Keratinocyte (primary cell): ENCODE data around the gene TSHZ2. TPM values are rescaled to one million over a fixed set of nuclear protein-coding genes. Genes with fewer than 3 reads are reported as not detected.

Experiments
- DNase-seq: peaks from one replicate; pipeline ENCODE4 v3.0.0-alpha.2; 2011; ENCODE audit warnings: low read depth, missing footprints, low spot score
- FAIRE-seq: peaks from 2 replicates; lab custom pipeline; 2011; peaks lifted over from hg19 to GRCh38; lab: Jason Lieb, UNC
- H2AFZ ChIP-seq: 2 replicates; pipeline ENCODE4 v1.6.0; 2012; ENCODE audit warnings: low read length, control low read depth, inconsistent platforms; ENCODE audit not compliant: control insufficient read depth
- H3K27ac ChIP-seq: 2 replicates; pipeline ENCODE4 v1.5.1; 2011; ENCODE audit warnings: low read length; ENCODE audit not compliant: control insufficient read depth, insufficient read depth
- H3K27me3 ChIP-seq: 3 replicates; pipeline ENCODE4 v1.6.0; 2011; ENCODE audit warnings: low read length; ENCODE audit not compliant: control insufficient read depth, insufficient read depth; ENCODE audit errors: extremely low read depth
- H3K36me3 ChIP-seq, 2 experiments: 2 replicates in 1 of 2; 3 replicates in 1 of 2; pipeline ENCODE4 v1.5.1; 2011; ENCODE audit warnings: low read length in 2 of 2, mild to moderate bottlenecking in 1 of 2; ENCODE audit not compliant: control insufficient read depth in 2 of 2, insufficient read depth in 2 of 2; ENCODE audit errors: extremely low read depth in 1 of 2
- H3K4me1 ChIP-seq: 3 replicates; pipeline ENCODE4 v1.5.1; 2011; ENCODE audit warnings: low read length; ENCODE audit not compliant: control insufficient read depth, insufficient read depth; ENCODE audit errors: extremely low read depth
- H3K4me2 ChIP-seq: 3 replicates; pipeline ENCODE4 v1.6.0; 2011; ENCODE audit warnings: low read depth, low read length; ENCODE audit not compliant: control insufficient read depth, insufficient read depth; ENCODE audit errors: extremely low read depth
- H3K4me3 ChIP-seq, 3 experiments: fragments of 200-600 bp in 1 of 3; sonication (generic) in 1 of 3; 2 replicates in 2 of 3; 3 replicates in 1 of 3; pipeline ENCODE4 v1.5.1; 2011 to 2016; ENCODE audit warnings: low read length in 3 of 3, mild to moderate bottlenecking in 3 of 3, control low read depth in 2 of 3, inconsistent platforms in 1 of 3, low read depth in 1 of 3, mixed read lengths in 1 of 3, mixed run types in 1 of 3, moderate library complexity in 1 of 3; ENCODE audit not compliant: control insufficient read depth in 2 of 3, insufficient read depth in 2 of 3; ENCODE audit errors: extremely low read depth in 1 of 3
- H3K79me2 ChIP-seq: 2 replicates; pipeline ENCODE4 v1.6.0; 2012; ENCODE audit warnings: low read length; ENCODE audit not compliant: control insufficient read depth, insufficient read depth
- H3K9ac ChIP-seq: 3 replicates; pipeline ENCODE4 v1.6.0; 2011; ENCODE audit warnings: low read length; ENCODE audit not compliant: control insufficient read depth, insufficient read depth; ENCODE audit errors: extremely low read depth
- H3K9me1 ChIP-seq: 3 replicates; pipeline ENCODE4 v1.6.0; 2011; ENCODE audit warnings: low read length; ENCODE audit not compliant: control insufficient read depth, insufficient read depth; ENCODE audit errors: extremely low read depth
- H3K9me3 ChIP-seq: 2 replicates; pipeline ENCODE4 v1.5.1; 2012; ENCODE audit warnings: low read depth, low read length; ENCODE audit not compliant: control insufficient read depth
- H4K20me1 ChIP-seq: 3 replicates; pipeline ENCODE4 v1.6.0; 2011; ENCODE audit warnings: low read length; ENCODE audit not compliant: control insufficient read depth, insufficient read depth; ENCODE audit errors: extremely low read depth
- CTCF ChIP-seq, 3 experiments: IDR thresholded peaks in 1 of 3; conservative IDR thresholded peaks in 1 of 3; optimal IDR thresholded peaks in 1 of 3; 2 replicates in 2 of 3; 3 replicates in 1 of 3; pipeline versions ENCODE3 to v1.5.1; 2011; ENCODE audit warnings: low read length in 3 of 3, mild to moderate bottlenecking in 3 of 3, moderate library complexity in 2 of 3, control low read depth in 1 of 3, inconsistent platforms in 1 of 3; ENCODE audit not compliant: insufficient read depth in 2 of 3; ENCODE audit errors: extremely low read depth in 1 of 3
- EZH2 ChIP-seq: IDR thresholded peaks from one replicate; pipeline ENCODE4 v1.6.1; 2012; ENCODE audit warnings: inconsistent platforms, mild to moderate bottlenecking, low read length, moderate library complexity
- dilution Hi-C: fragments of 300-500 bp; cut with MboI; formaldehyde crosslinking; loops from one replicate; pipeline ENCODE4 v1.7.0; 2020; ENCODE audit warnings: low sequenced_read_pairs; ENCODE audit not compliant: extremely low pct_ligation_motif_present
- polyA plus RNA-seq, 5 experiments: library from polyadenylated mRNA; depleted of rRNA in 3 of 5; stranded (reverse) in 3 of 5; stranded (forward) in 1 of 5; unstranded in 1 of 5; fragments of >200 nt; gene quantifications; 1 replicate in 1 of 5; 2 replicates in 3 of 5; 3 replicates in 1 of 5; pipeline versions ENCODE4 v1.2.1 to v1.2.3, GENCODE V29; 2011 to 2012; ENCODE audit warnings: missing spikeins in 2 of 5, low read depth in 1 of 5, low replicate concordance in 1 of 5

The TSHZ2 gene
- polyA plus RNA-seq, 1 donor (not counting 4 experiments of a cell fraction or from before 2014, with no cell fraction given), result 1.1 TPM

DNA sequence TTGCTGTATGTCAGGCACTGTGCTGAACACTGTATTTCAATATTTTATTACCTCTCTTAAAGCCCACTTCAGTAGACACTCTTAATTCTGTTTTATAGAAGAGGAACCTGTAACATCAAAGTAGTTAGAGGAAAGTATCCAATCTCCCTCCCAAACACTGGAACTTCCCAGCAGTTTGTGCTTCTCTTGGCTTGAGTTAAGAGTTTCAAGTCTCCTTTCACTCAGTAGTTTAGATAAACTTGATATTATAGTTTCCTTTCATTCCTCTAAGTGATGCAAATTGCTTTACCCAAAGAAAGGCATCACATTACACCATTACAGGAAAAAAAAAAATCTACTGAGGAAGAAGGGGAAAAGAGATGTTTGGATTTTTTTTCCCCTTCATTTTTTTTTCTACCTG, 164.3 kb downstream of the TSHZ2 start:
- Histone ChIP-seq H4K20me1 (no peaks in the 10 kb centered on the region), H3K9me1 (no peaks in the 10 kb centered on the region), H3K79me2 (no peaks in the 10 kb centered on the region), H3K36me3 (no peaks in the 10 kb centered on the region), H3K4me2 (no peak overlapping the region), H3K4me3 (no peak overlapping the region), H3K9ac (no peak overlapping the region), H3K27me3 (no peaks in the 10 kb centered on the region), H3K27ac (no peak overlapping the region), H2AFZ (no peak overlapping the region), H3K4me1 (no peaks in the 10 kb centered on the region), H3K9me3 (no peaks in the 10 kb centered on the region)
- FAIRE-seq (no peak), DNase-seq (no peak)
- TF ChIP-seq CTCF (optimal IDR thresholded peaks at IDR 0.05 in 1 of 3, IDR thresholded peaks at IDR 0.05 in 1 of 3, conservative IDR thresholded peaks at IDR 0.05 in 1 of 3; ENCODE audit: extremely low read depth in 1 of 3, insufficient read depth in 2 of 3, low read length in 3 of 3), result no peak
- TF ChIP-seq EZH2, result no peak
- dilution Hi-C loops, result no loop called here

DNA sequence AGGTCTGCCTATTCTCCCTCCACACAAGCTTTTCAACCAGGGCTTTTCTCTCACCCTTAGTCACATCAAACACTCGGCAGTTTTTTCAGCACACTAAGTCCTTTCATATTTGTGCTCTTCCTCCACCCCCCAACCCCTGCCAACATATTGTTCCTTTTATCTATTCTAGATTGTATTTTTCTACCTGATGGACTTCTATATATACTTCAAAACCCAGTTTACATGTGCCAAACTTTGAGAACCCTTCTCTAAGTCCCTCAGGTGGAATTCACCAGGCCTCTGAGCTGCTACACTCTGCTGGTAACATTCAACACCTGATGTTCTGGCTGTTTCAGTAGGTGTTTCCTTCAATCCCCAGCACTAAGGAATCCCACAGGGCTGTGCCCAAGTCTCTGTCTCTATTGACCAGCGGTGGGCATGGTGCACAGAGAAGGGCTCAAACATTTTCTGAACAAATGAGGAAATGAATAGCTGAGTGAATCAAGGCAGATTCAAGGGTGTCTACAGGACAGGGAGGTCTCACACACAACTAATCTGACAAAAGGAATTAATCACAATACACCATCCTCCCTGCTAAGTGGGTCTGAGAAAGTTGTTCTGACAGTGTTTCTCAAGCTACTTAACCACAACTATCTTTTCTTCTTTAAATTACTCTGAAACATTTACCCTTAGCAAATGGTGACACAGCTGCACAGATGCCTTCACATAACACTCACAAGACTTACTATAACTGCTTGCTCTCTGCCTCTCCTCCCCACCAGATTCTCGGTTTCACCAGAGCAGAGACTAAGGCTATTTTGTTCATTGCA, 166.5 kb downstream of the TSHZ2 start:
- no peak for TF ChIP-seq EZH2
- TF ChIP-seq CTCF (optimal IDR thresholded peaks at IDR 0.05 in 1 of 3, IDR thresholded peaks at IDR 0.05 in 1 of 3, conservative IDR thresholded peaks at IDR 0.05 in 1 of 3; ENCODE audit: extremely low read depth in 1 of 3, insufficient read depth in 2 of 3, low read length in 3 of 3), result no peak
- Histone ChIP-seq H3K4me2 (no peak overlapping the region), H3K27ac (no peak overlapping the region), H3K4me3 (no peak overlapping the region), H2AFZ (no peak overlapping the region), H3K4me1 (no peaks in the 10 kb centered on the region), H3K27me3 (no peaks in the 10 kb centered on the region), H3K9ac (no peak overlapping the region), H3K9me1 (no peaks in the 10 kb centered on the region), H3K79me2 (no peaks in the 10 kb centered on the region), H3K9me3 (no peaks in the 10 kb centered on the region), H4K20me1 (no peaks in the 10 kb centered on the region), H3K36me3 (no peaks in the 10 kb centered on the region)
- FAIRE-seq (no peak), DNase-seq (no peak)
- dilution Hi-C loops, result no loop called here
